Sigmoid colon (tissue), 7 donors: ENCODE results near the gene ADRB1. TPM values are rescaled to one million over a fixed set of nuclear protein-coding genes. Genes with fewer than 3 reads are reported as not detected.

Source experiments
- DNase-seq: peaks from one replicate; pipeline ENCODE4 v3.0.0-alpha.2; 2019
- H3K27ac ChIP-seq, 4 donors: fragments of 200-600 bp; sonication (generic); one replicate each; pipeline ENCODE4 v1.5.1; 2016 to 2019; ENCODE audit warnings: mild to moderate bottlenecking in 1 of 4
- H3K27me3 ChIP-seq, 3 donors: fragments of 200-600 bp; sonication (generic); one replicate each; pipeline ENCODE4 v1.5.1; 2019; ENCODE audit warnings: mild to moderate bottlenecking in 1 of 3
- H3K36me3 ChIP-seq, 4 donors: fragments of 200-600 bp; sonication (generic); one replicate each; pipeline ENCODE4 v1.5.1; 2016 to 2019
- H3K4me1 ChIP-seq, 4 donors: fragments of 200-600 bp; sonication (generic); one replicate each; pipeline ENCODE4 v1.5.1; 2017 to 2019
- H3K4me3 ChIP-seq, 4 donors: fragments of 200-600 bp; sonication (generic); one replicate each; pipeline ENCODE4 v1.5.1; 2017 to 2019; ENCODE audit warnings: mild to moderate bottlenecking in 2 of 4, moderate library complexity in 1 of 4
- H3K9me3 ChIP-seq, 4 donors: fragments of 200-600 bp in 3 of 4; sonication (generic) in 3 of 4; one replicate each; pipeline versions ENCODE4 v1.5.1 to v1.6.1; 2013 to 2019
- CTCF ChIP-seq, 4 experiments: fragments of 450-650 bp in 3 of 4; fragments of 200-600 bp in 1 of 4; IDR thresholded peaks; one replicate each; pipeline ENCODE4 v1.5.1; 2016 to 2019; ENCODE audit warnings: antibody characterized with exemption in 4 of 4, mild to moderate bottlenecking in 3 of 4, moderate library complexity in 2 of 4
- EP300 ChIP-seq, 4 donors: sonication (generic); formaldehyde crosslinking; IDR thresholded peaks; one replicate each; pipeline ENCODE4 v1.6.1; 2017; ENCODE audit warnings: antibody characterized with exemption in 4 of 4
- POLR2A ChIP-seq, 2 donors: fragments of 450-650 bp; IDR thresholded peaks; one replicate each; pipeline ENCODE4 v1.6.1; 2016; ENCODE audit warnings: antibody characterized with exemption in 2 of 2, mild to moderate bottlenecking in 2 of 2, moderate library complexity in 2 of 2
- POLR2AphosphoS5 ChIP-seq, 4 donors: sonication (generic); formaldehyde crosslinking; IDR thresholded peaks; one replicate each; pipeline ENCODE4 v1.6.1; 2017; ENCODE audit warnings: antibody characterized with exemption in 4 of 4
- WGBS, 2 donors: extraction: QIAGEN DNeasy Blood & Tissue Kit; methylation state at CpG; one replicate each; pipeline ENCODE4 v1.1.7; 2013; 5-methylcytosine and 5-hydroxymethylcytosine counted together
- intact Hi-C: fragments of 100-400 bp; cut with DNase I; formaldehyde crosslinking; loops from one replicate; pipeline ENCODE4 v1.15.1; 2023
- polyA plus RNA-seq, 3 donors: library from polyadenylated mRNA; stranded (reverse); fragments of 200-250 nt; gene quantifications; one replicate each; pipeline ENCODE4 v1.2.3, GENCODE V29; 2013
- total RNA-seq, 4 donors: library from RNA; depleted of rRNA; stranded (reverse); fragments of >200 nt; gene quantifications; one replicate each; pipeline ENCODE4 v1.1.0, GENCODE V29; 2016
- donor health status: healthy with polysubstance abuse.
- donor health status: Bipolar disorder and iron deficiency.
- donor health status: healthy.

The ADRB1 gene
- total and polyA plus RNA-seq, 7 donors = 0.23 to 34.5 (median 1.4) TPM

GRCh38 chr10:114031073-114031972, 12.3 kb upstream of the ADRB1 start:
- no peak for TF ChIP-seq EP300 (IDR thresholded peaks at IDR 0.05)
- TF ChIP-seq POLR2AphosphoS5 (IDR thresholded peaks at IDR 0.05) = no peak
- TF ChIP-seq POLR2A (IDR thresholded peaks at IDR 0.05) = no peak
- TF ChIP-seq CTCF (IDR thresholded peaks at IDR 0.05) = no peak
- DNase-seq = no peak
- no peaks in the 10 kb centered on the region for H3K36me3 ChIP-seq
- no peaks in the 10 kb centered on the region for H3K9me3 ChIP-seq
- H3K4me1 ChIP-seq = peaks cover 0 to 6% (median 0%) of the 10 kb centered on the region in 4 donors
- intact Hi-C loops = no loop called here
- no peak overlapping the region for H3K27ac ChIP-seq
- 84 to 87% methylated on average over 6 of the region's 6 CpGs for WGBS, 2 donors
- no peaks in the 10 kb centered on the region for H3K27me3 ChIP-seq
- no peak overlapping the region for H3K4me3 ChIP-seq

DNA sequence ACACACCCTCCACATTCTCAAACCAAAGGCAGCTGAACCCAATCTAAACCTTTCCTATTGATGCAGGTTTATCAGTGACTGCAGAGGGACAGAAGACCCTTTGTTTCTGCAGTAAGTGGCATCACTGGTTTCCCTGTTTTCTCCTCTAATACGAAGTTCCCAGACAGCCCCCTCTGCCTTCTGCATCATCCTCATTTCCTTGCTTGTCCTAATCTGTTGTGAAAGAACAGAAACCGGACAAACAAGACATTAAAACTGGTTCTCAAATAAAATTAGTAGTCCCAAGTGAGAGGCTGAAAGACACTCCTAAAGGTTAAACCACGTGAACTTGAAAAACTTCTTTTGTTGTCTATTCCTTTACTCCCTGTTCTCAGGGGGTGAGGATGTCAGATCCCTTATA, 10.1 kb upstream of the ADRB1 start:
- H3K27me3 ChIP-seq = no peaks in the 10 kb centered on the region
- 66 to 85% methylated on average over 3 of the region's 3 CpGs for WGBS, 2 donors
- no peak for DNase-seq
- no peak overlapping the region for H3K4me3 ChIP-seq
- TF ChIP-seq CTCF (IDR thresholded peaks at IDR 0.05) = no peak
- no peak for TF ChIP-seq POLR2AphosphoS5 (IDR thresholded peaks at IDR 0.05)
- no peak for TF ChIP-seq POLR2A (IDR thresholded peaks at IDR 0.05)
- no peak for TF ChIP-seq EP300 (IDR thresholded peaks at IDR 0.05)
- no peaks in the 10 kb centered on the region for H3K36me3 ChIP-seq
- intact Hi-C loops = no loop called here
- no peaks in the 10 kb centered on the region for H3K9me3 ChIP-seq
- no peak overlapping the region for H3K27ac ChIP-seq
- H3K4me1 ChIP-seq = no peaks in the 10 kb centered on the region

DNA sequence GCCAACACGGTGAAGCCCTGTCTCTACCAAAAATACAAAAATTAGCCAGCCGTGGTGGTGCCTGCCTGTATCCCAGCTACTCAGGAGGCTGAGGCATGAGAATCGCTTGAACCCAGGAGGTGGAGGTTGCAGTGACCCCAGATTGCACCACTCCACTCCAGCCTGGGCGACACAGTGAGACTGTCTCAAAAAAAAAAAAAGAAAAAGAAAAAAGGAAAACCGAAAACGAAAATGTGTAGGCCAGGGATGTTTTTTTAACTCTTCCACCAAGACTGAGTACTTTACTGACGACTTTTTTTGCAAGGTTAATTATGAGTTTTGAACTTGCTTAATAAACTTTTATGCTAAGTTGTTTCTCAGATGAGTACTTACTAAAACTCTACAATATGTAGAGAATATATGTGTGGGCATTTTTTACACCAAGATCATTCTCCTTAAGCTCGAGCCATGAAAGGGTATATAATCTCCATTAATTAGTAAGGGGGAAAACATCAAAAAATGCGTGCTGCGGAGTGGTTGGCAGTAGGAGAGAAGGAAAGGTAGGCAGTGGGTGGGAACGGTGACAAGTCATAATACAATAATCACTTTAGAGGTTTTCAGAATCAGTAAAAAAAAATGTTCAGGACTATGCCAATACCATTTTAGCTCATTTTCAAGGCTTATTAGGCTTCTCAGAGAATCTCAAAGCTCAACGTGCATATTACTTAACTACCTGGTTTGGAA, 8.6 kb upstream of the ADRB1 start:
- DNase-seq = no peak
- TF ChIP-seq POLR2AphosphoS5 (IDR thresholded peaks at IDR 0.05) (no peak), CTCF (IDR thresholded peaks at IDR 0.05) (no peak), EP300 (IDR thresholded peaks at IDR 0.05) (no peak), POLR2A (IDR thresholded peaks at IDR 0.05) (no peak)
- H3K27me3 ChIP-seq = no peaks in the 10 kb centered on the region
- H3K27ac ChIP-seq = no peak overlapping the region
- H3K4me3 ChIP-seq = no peak overlapping the region
- H3K9me3 ChIP-seq = no peaks in the 10 kb centered on the region
- H3K36me3 ChIP-seq = no peaks in the 10 kb centered on the region
- 90 to 91% methylated on average over 12 of the region's 12 CpGs for WGBS, 2 donors
- no peaks in the 10 kb centered on the region for H3K4me1 ChIP-seq
- intact Hi-C loops = no loop called here

GRCh38 chr10:114035791-114036190, 7.9 kb upstream of the ADRB1 start:
- Histone ChIP-seq H3K27ac (no peak overlapping the region), H3K4me1 (no peaks in the 10 kb centered on the region), H3K9me3 (no peaks in the 10 kb centered on the region), H3K27me3 (no peaks in the 10 kb centered on the region), H3K36me3 (no peaks in the 10 kb centered on the region), H3K4me3 (no peak overlapping the region)
- DNase-seq = no peak
- intact Hi-C loops = no loop called here
- WGBS, 2 donors = 86 to 91% methylated on average over 5 of the region's 5 CpGs
- TF ChIP-seq POLR2AphosphoS5 (IDR thresholded peaks at IDR 0.05) (no peak), POLR2A (IDR thresholded peaks at IDR 0.05) (no peak), CTCF (IDR thresholded peaks at IDR 0.05) (no peak), EP300 (IDR thresholded peaks at IDR 0.05) (no peak)
